HEK293T (cell line): Measurements from ENCODE around the gene C5orf34.

Experiments used
- FOXA1 ChIP-seq: fragments of 450-650 bp; IDR thresholded peaks from 2 replicates; pipeline ENCODE4 v1.6.1; 2016; ENCODE audit warnings: mild to moderate bottlenecking
- TARDBP ChIP-seq: fragments of 450-650 bp; IDR thresholded peaks from 2 replicates; pipeline ENCODE4 v1.6.1; 2016

- TF ChIP-seq FOXA1: no peak
- TF ChIP-seq TARDBP: no peak
Observed at GRCh38 chr5:43514816-43515677, at the start of gene C5orf34.
